ENCODE measurements around the gene SERPINB12.

The SERPINB12 gene

GRCh38 chr18:63588909-63589308 is 46.7 kb downstream of the SERPINB12 start:
- TF ChIP-seq CTCF (IDR thresholded peaks at IDR 0.05; ENCODE audit: low read depth, low read length, missing control alignments) = no peak
- DNase-seq (ENCODE audit: extremely low read depth, low read depth) = no peak
- H3K4me3 ChIP-seq (replicated peaks; ENCODE audit: low read depth, low read length) = no peak overlapping the region

- no peak overlapping the region for H3K4me3 ChIP-seq (replicated peaks; ENCODE audit: low read depth, low read length)
- TF ChIP-seq CTCF (IDR thresholded peaks at IDR 0.05; ENCODE audit: low read depth, low read length, missing control alignments) = no peak
- no peak for DNase-seq (ENCODE audit: extremely low read depth, low read depth)
Measured at GRCh38 chr18:63590373-63590772, 48.2 kb downstream of the SERPINB12 start.

GRCh38 chr18:63590966-63591695 is 49.0 kb downstream of the SERPINB12 start:
- TF ChIP-seq CTCF (IDR thresholded peaks at IDR 0.05; ENCODE audit: low read depth, low read length, missing control alignments) = no peak
- DNase-seq (ENCODE audit: extremely low read depth, low read depth) = no peak
- no peak overlapping the region for H3K4me3 ChIP-seq (replicated peaks; ENCODE audit: low read depth, low read length)

- DNase-seq (ENCODE audit: extremely low read depth, low read depth) = no peak
- TF ChIP-seq CTCF (IDR thresholded peaks at IDR 0.05; ENCODE audit: low read depth, low read length, missing control alignments) = no peak
- no peak overlapping the region for H3K4me3 ChIP-seq (replicated peaks; ENCODE audit: low read depth, low read length)
Measured at GRCh38 chr18:63591725-63592124, 49.6 kb downstream of the SERPINB12 start.

GRCh38 chr18:63592471-63592870 is 50.3 kb downstream of the SERPINB12 start:
- DNase-seq (ENCODE audit: extremely low read depth, low read depth) = no peak
- no peak for TF ChIP-seq CTCF (IDR thresholded peaks at IDR 0.05; ENCODE audit: low read depth, low read length, missing control alignments)
- no peak overlapping the region for H3K4me3 ChIP-seq (replicated peaks; ENCODE audit: low read depth, low read length)

GRCh38 chr18:63596964-63597363 is 54.8 kb downstream of the SERPINB12 start:
- no peak for TF ChIP-seq CTCF (IDR thresholded peaks at IDR 0.05; ENCODE audit: low read depth, low read length, missing control alignments)
- no peak overlapping the region for H3K4me3 ChIP-seq (replicated peaks; ENCODE audit: low read depth, low read length)
- DNase-seq (ENCODE audit: extremely low read depth, low read depth) = no peak

GRCh38 chr18:63603355-63603754 is 61.2 kb downstream of the SERPINB12 start:
- H3K4me3 ChIP-seq (replicated peaks; ENCODE audit: low read depth, low read length) = no peak overlapping the region
- DNase-seq (ENCODE audit: extremely low read depth, low read depth) = no peak
- TF ChIP-seq CTCF (IDR thresholded peaks at IDR 0.05; ENCODE audit: low read depth, low read length, missing control alignments) = no peak

Data from HFF-Myc (cell line).